ENCODE data around the gene COX7A2. TPM values are rescaled to one million over a fixed set of nuclear protein-coding genes. Genes with fewer than 3 reads are reported as not detected.

COX7A2 gene
- total RNA-seq, 1 donor = 85.2 TPM

DNA sequence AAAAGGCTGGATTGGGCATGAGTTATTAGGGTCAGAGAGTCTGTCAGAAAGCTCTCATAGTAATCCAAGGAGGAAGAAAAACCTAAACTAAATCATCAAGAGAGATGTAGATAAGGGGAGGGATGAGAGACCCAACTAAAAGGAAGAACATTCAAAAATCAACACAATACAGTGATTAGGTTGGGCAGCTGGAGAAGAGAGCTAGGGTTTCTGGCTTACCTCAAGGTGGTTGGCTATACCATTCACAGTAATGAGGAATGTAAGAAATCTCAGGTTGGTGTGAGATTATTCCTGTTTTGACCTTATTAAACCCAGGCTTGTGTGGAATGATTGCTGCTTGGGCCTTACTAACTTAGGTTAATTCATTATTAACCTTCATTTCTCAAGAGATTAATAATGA, 6.2 kb upstream of the COX7A2 start:
- no peak overlapping the region for H3K4me3 ChIP-seq (ENCODE audit: low read length)

GRCh38 chr6:75246386-75246785, 2.8 kb upstream of the COX7A2 start:
- Histone ChIP-seq H3K9me3 (ENCODE audit: low read depth, low read length) (no peaks in the 10 kb centered on the region), H3K4me3 (ENCODE audit: low read length) (no peak overlapping the region), H3K27me3 (ENCODE audit: insufficient read depth, low read length) (peaks cover 7% of the 10 kb centered on the region), H3K4me1 (ENCODE audit: insufficient read depth, low read length) (peaks cover 22% of the 10 kb centered on the region)

More for the DNA sequence above, 6.2 kb upstream of the COX7A2 start:
- peaks cover 7% of the 10 kb centered on the region for H3K27me3 ChIP-seq (ENCODE audit: insufficient read depth, low read length)
- no peaks in the 10 kb centered on the region for H3K9me3 ChIP-seq (ENCODE audit: low read depth, low read length)
- H3K4me1 ChIP-seq (ENCODE audit: insufficient read depth, low read length) = no peaks in the 10 kb centered on the region

DNA sequence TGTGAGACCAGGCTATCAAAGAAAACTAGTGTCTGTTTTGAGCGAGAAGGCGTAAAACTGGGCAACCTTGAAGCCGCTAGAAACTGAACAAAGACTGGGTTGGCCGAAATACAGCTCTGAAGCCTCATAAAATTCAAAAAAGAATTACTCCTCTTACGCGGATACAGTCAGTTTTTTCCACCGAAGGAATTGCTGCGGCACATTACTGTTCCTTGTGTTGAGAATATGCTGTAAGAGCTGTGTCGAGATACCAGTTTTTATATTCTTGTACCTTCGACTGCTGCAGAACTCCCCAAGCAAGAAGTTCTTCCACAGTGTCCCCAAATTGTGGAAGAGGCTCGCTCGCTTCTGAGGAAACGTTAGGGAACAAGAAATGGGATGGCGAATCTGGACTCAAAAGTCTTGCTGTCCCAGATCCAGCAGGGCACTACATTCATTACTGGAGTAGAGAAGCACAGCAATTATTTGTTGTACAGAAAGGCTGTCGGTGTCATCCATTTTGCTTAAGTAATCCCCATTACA, 523 bp upstream of the COX7A2 start:
- peaks cover 22% of the 10 kb centered on the region for H3K4me1 ChIP-seq (ENCODE audit: insufficient read depth, low read length)

GRCh38 chr6:75236630-75237029, 7.0 kb downstream of the COX7A2 start:
- no peak overlapping the region for H3K4me3 ChIP-seq (ENCODE audit: low read length)
- H3K9me3 ChIP-seq (ENCODE audit: low read depth, low read length) = no peaks in the 10 kb centered on the region
- no peaks in the 10 kb centered on the region for H3K27me3 ChIP-seq (ENCODE audit: insufficient read depth, low read length)
- H3K4me1 ChIP-seq (ENCODE audit: insufficient read depth, low read length) = peaks cover 2% of the 10 kb centered on the region

More for the DNA sequence above, 523 bp upstream of the COX7A2 start:
- peaks cover 7% of the 10 kb centered on the region for H3K27me3 ChIP-seq (ENCODE audit: insufficient read depth, low read length)
- no peaks in the 10 kb centered on the region for H3K9me3 ChIP-seq (ENCODE audit: low read depth, low read length)
- peak overlapping the region; percentile 99 for H3K4me3 ChIP-seq (ENCODE audit: low read length)

- Histone ChIP-seq H3K27me3 (ENCODE audit: insufficient read depth, low read length) (no peaks in the 10 kb centered on the region), H3K9me3 (ENCODE audit: low read depth, low read length) (no peaks in the 10 kb centered on the region), H3K4me3 (ENCODE audit: low read length) (no peak overlapping the region), H3K4me1 (ENCODE audit: insufficient read depth, low read length) (no peaks in the 10 kb centered on the region)
Measured at GRCh38 chr6:75235271-75235670, 8.3 kb downstream of the COX7A2 start.

DNA sequence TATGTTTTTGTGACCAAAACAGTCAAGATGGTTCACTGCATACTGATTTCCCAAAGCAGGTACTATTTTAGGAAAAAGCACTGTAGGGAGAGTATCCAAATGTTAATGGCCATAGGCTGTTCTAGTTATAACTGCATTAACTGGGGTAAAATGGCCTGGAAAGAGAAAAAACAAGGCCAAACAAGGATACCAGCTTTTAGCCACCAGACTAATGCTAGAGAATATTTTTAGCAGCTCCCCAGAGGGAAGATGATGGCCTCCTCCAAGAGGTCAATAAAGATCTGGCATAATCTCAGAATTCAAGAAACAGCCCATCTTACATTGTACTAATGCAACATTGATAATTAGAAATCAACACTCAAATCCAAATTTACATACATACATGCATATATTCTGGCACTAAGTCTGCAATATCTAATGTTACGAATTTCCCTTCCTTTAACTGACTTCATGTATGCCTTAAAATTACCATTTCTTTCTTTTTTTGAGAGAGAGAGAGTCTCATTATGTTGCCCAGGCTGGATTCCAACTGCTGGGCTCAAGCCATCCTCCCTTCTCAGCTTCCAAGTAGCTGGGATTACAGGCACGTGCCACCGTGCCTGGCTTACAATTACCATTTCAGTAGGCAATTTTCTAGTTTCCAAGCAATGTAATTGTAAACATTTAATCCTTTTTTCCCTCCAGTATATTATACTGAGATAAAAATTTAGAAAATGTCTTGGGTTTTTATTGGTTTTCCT, 9.3 kb downstream of the COX7A2 start:
- no peak overlapping the region for H3K4me3 ChIP-seq (ENCODE audit: low read length)
- no peaks in the 10 kb centered on the region for H3K9me3 ChIP-seq (ENCODE audit: low read depth, low read length)
- no peaks in the 10 kb centered on the region for H3K4me1 ChIP-seq (ENCODE audit: insufficient read depth, low read length)
- no peaks in the 10 kb centered on the region for H3K27me3 ChIP-seq (ENCODE audit: insufficient read depth, low read length)

- H3K4me3 ChIP-seq (ENCODE audit: low read length) = no peak overlapping the region
- no peaks in the 10 kb centered on the region for H3K4me1 ChIP-seq (ENCODE audit: insufficient read depth, low read length)
- no peaks in the 10 kb centered on the region for H3K9me3 ChIP-seq (ENCODE audit: low read depth, low read length)
- H3K27me3 ChIP-seq (ENCODE audit: insufficient read depth, low read length) = peaks cover 3% of the 10 kb centered on the region
Measured at GRCh38 chr6:75233092-75233615, 10.4 kb downstream of the COX7A2 start.

DNA sequence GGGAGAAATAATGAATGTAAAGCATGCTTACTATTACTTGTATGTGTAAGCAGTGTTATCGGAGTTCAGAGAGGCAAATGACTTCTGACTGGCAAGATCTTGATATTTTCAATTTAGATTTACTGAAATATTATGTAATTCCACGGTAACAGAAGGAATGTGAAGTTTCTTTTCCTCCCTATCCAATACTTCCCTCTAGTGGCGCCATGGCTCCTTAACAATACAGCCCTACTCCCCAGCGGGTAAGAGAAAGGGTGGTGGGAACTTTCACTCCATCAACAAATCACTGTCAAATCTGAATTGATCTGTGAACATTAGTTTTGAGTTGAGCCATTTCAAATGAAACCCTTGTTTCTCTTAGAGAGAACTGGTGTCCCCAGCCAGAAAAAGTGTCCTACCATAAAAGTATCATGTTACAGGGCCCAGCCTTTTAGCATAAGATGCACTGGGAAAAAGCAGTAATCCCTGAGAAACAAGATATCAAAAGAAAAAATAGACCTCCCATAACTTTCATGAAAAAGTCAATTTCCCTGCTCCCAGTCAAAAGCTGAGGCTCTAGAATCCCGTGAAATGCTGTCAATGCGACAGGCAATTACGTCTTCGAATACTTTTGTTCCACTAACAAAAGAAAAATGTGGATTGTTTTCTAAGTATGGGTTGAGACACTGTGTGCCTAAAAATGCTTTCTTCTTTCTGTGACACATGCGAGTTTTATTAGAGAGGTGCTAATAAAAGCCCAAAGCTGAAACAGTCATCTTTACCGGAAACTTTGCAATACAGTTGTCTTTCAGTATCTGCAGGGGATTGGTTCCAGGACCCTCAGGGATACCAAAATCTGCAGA, 12.9 kb downstream of the COX7A2 start:
- H3K4me1 ChIP-seq (ENCODE audit: insufficient read depth, low read length) = no peaks in the 10 kb centered on the region
- no peaks in the 10 kb centered on the region for H3K9me3 ChIP-seq (ENCODE audit: low read depth, low read length)
- H3K27me3 ChIP-seq (ENCODE audit: insufficient read depth, low read length) = peaks cover 7% of the 10 kb centered on the region
- H3K4me3 ChIP-seq (ENCODE audit: low read length) = no peak overlapping the region

GRCh38 chr6:75224303-75224926, 19.2 kb downstream of the COX7A2 start:
- H3K9me3 ChIP-seq (ENCODE audit: low read depth, low read length) = no peaks in the 10 kb centered on the region
- no peaks in the 10 kb centered on the region for H3K4me1 ChIP-seq (ENCODE audit: insufficient read depth, low read length)
- H3K27me3 ChIP-seq (ENCODE audit: insufficient read depth, low read length) = peaks cover 17% of the 10 kb centered on the region
- H3K4me3 ChIP-seq (ENCODE audit: low read length) = no peak overlapping the region

- Histone ChIP-seq H3K4me1 (ENCODE audit: insufficient read depth, low read length) (no peaks in the 10 kb centered on the region), H3K27me3 (ENCODE audit: insufficient read depth, low read length) (peaks cover 22% of the 10 kb centered on the region), H3K9me3 (ENCODE audit: low read depth, low read length) (no peaks in the 10 kb centered on the region), H3K4me3 (ENCODE audit: low read length) (no peak overlapping the region)
Measured at GRCh38 chr6:75223428-75223827, 20.2 kb downstream of the COX7A2 start.

DNA sequence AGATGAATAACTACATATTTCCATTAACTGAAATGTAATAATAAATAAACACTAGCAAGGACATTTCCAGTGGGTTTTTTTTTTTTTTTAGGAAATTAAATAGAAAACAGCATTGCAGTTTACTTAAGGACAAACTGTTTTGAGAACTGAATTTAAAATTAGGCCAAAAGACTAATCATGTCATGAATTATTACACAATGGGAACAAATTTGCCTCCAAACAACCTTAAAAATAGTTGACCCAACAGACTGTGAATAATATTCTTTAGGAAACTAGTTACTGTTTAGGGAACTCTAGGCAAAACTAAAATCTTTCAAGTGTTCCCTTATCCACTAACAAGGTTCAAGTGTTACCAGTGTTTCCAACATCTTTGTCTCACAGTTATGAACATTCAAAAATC, 21.3 kb downstream of the COX7A2 start:
- peaks cover 22% of the 10 kb centered on the region for H3K27me3 ChIP-seq (ENCODE audit: insufficient read depth, low read length)
- no peaks in the 10 kb centered on the region for H3K4me1 ChIP-seq (ENCODE audit: insufficient read depth, low read length)
- no peak overlapping the region for H3K4me3 ChIP-seq (ENCODE audit: low read length)
- H3K9me3 ChIP-seq (ENCODE audit: low read depth, low read length) = no peaks in the 10 kb centered on the region

DNA sequence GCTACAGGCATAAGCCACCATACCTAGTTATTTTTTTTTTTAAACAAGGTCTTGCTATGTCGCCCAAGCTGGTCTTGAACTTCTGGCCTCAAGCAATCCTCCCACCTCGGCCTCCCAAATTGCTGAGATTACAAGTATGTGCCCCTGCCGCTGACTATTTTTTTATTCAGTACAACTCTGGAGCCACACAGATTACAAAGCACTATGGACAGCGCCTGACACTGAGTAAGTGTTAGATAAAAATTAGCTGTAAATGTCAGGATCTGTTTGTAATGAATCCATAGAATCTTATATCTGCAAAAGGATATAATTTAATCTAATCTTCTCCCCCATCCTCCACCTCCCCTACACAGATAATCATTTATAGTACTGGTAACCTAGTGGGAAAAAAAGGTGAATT, 22.5 kb downstream of the COX7A2 start:
- Histone ChIP-seq H3K9me3 (ENCODE audit: low read depth, low read length) (no peaks in the 10 kb centered on the region), H3K27me3 (ENCODE audit: insufficient read depth, low read length) (peaks cover 25% of the 10 kb centered on the region), H3K4me3 (ENCODE audit: low read length) (no peak overlapping the region), H3K4me1 (ENCODE audit: insufficient read depth, low read length) (no peaks in the 10 kb centered on the region)

GRCh38 chr6:75220357-75220756, 23.2 kb downstream of the COX7A2 start:
- no peaks in the 10 kb centered on the region for H3K4me1 ChIP-seq (ENCODE audit: insufficient read depth, low read length)
- H3K4me3 ChIP-seq (ENCODE audit: low read length) = no peak overlapping the region
- H3K27me3 ChIP-seq (ENCODE audit: insufficient read depth, low read length) = peaks cover 25% of the 10 kb centered on the region
- no peaks in the 10 kb centered on the region for H3K9me3 ChIP-seq (ENCODE audit: low read depth, low read length)

DNA sequence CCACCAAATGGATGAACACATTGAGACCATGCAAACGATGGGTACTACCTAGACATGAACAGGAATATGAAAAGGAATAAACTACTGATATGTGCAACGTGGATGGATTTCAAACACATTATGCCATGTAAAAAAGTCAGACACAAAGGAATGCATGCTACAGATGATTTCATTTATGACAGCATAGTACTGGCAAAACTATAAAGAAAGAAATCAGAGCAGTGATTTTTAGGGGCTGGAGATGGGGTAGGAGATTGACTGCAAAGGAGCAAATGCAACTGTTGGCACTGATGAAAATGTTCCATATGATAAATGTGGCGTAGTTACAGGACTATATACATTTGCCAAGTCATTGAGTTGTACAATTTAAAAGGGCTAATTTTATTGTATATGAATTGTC, 24.3 kb downstream of the COX7A2 start:
- no peak overlapping the region for H3K4me3 ChIP-seq (ENCODE audit: low read length)
- peaks cover 25% of the 10 kb centered on the region for H3K27me3 ChIP-seq (ENCODE audit: insufficient read depth, low read length)
- H3K4me1 ChIP-seq (ENCODE audit: insufficient read depth, low read length) = no peaks in the 10 kb centered on the region
- no peaks in the 10 kb centered on the region for H3K9me3 ChIP-seq (ENCODE audit: low read depth, low read length)

DNA sequence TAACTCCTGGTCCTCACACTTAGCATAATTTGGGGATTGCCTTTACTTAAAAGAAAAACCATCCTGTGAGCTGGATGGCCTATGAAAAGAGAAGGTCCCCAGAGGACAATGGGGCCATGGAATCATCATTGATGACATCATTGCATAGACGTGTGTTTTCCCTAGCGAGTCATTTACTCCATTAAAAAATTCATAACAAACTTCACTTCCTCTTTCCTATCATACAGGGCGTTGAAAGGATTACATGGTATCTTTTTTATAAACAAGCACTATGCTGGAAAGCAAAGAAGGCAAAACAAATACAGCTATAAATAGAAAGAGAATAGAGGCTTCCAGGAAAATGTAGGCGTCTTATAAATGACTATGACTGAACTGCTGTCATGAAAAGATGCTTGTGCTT, 26.4 kb downstream of the COX7A2 start:
- Histone ChIP-seq H3K4me3 (ENCODE audit: low read length) (no peak overlapping the region), H3K4me1 (ENCODE audit: insufficient read depth, low read length) (no peaks in the 10 kb centered on the region), H3K9me3 (ENCODE audit: low read depth, low read length) (no peaks in the 10 kb centered on the region), H3K27me3 (ENCODE audit: insufficient read depth, low read length) (peaks cover 15% of the 10 kb centered on the region)

Measured in mononuclear cell (primary cell).